GM10266 (cell line): ENCODE measurements around the gene OXNAD1.

Experiments used
- DNase-seq: peaks from one replicate; pipeline ENCODE4 v3.0.0; 2012; ENCODE audit errors: extremely low spot score
- CTCF ChIP-seq: IDR thresholded peaks from 2 replicates; pipeline ENCODE4 v1.5.1; 2012; ENCODE audit warnings: mild to moderate bottlenecking, low read depth; ENCODE audit not compliant: control insufficient read depth, insufficient read depth; ENCODE audit errors: missing control alignments

OXNAD1 gene

DNA sequence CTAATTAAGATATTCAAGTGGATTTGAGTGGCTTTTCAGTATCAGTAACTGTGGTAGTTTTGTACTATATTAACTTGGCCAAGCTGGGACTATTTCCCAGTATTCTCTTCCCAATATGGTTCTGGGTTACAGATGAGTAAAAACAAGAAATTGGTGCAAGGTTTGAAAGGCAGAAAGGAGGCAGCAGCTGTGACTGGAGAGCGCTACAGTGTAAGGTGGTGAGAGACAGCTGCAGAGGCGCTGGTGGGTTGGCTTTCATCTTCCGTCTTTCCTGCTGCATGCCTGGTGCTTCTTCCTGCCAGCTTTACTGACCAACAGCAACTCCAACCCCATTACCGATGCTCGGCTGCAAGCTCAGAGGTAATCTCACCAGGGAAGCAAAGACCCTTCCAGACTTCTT, 10.1 kb upstream of the OXNAD1 start:
- no peak for DNase-seq
- no peak for TF ChIP-seq CTCF

DNA sequence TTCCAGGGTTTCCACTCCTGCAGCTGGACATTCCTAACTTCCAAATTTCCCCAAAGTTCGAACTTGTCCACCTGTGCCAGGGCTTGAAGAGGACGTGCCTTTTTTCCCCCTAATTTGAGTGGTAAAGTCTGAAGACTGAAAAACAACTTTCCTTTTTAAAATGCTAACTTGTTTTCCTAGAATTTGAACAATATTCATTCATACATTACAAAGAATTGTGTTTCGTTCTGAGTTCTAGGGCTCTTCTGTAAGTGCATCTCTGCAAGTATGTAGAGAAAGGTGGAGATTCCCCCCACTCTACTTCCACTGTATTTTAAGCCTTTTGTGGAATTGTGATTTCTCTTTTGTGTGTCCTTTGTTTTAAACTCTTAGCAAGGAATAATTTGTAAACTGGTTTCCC, 9.7 kb upstream of the OXNAD1 start:
- no peak for DNase-seq
- TF ChIP-seq CTCF = no peak

- no peak for TF ChIP-seq CTCF
- DNase-seq = no peak
These were observed 9.3 kb upstream of the OXNAD1 start for GRCh38 chr3:16255726-16256125.

DNA sequence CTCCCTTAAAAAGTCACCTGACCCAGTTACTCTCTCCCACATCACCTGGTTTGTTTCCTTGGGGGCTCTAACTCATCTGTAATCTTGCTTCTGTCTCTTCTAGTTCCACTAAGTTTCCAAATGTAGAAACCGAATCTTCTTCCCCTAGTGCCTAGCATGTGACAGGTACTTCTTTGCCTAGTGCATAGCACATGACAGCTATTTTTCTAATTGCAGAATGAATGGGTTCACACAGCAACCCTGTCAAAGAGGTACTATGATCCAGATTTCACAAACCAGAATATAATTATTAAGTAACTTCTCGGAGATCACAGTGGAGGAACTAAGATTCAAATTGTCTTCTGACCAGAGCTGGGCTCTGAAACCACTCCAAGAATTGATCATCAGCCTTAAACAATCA, 7.7 kb upstream of the OXNAD1 start:
- no peak for TF ChIP-seq CTCF

DNA sequence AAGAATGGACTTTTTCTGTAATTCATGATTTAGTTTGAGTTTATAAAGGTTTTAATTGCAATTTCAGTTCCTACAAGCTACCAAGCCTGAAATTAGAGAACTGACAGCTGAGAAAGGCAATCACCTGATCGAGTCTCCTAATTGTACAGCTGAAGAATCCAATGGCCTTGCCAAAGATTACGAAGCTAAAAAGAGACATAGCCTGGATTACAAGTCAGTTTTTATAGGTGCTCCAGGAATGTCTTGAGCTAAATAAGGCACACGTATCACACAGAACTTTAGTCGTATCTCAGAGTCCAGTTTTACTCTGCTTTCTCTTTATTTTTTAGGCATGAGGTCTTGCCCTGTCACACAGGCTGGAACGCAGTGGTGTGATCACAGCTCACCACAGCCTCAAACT, 6.8 kb upstream of the OXNAD1 start:
- no peak for DNase-seq
- TF ChIP-seq CTCF = no peak

More for the DNA sequence above, 7.7 kb upstream of the OXNAD1 start:
- DNase-seq = no peak

- DNase-seq = no peak
- TF ChIP-seq CTCF = no peak
These were observed 6.1 kb upstream of the OXNAD1 start for GRCh38 chr3:16258866-16259265.

DNA sequence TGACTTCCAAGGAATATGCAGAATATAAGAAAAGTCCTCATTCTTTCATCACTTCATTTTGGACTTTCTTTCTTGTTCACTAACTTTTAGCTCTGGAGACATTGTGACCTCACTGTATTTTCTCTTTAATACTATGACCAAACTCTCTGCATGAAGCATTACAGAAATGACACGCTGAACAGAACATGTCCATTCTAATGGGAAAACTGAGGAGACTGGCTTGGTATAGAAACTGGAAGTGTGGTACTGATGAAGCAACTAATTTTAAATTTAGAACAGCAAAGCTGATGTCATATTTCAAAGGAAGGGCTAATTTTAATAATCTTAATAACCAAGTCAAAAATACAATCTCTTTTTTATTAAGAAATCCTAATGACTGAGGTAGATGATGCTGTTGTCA, 5.0 kb upstream of the OXNAD1 start:
- no peak for DNase-seq
- no peak for TF ChIP-seq CTCF
